Posterior cingulate gyrus (tissue), 11 donors: Measurements from ENCODE around the gene ICE1.
"Not testable (repeated sequence)": the region's sequence is repeated elsewhere in the genome, so short reads cannot be mapped to it uniquely, and the experiment has no call there.

Experiments used
- DNase-seq, 10 donors: peaks; one replicate each; pipeline versions ENCODE4 v3.0.0 to v3.0.0-alpha.2; 2020 to 2021; ENCODE audit warnings: mixed read lengths in 3 of 10
- intact Hi-C: fragments of 100-400 bp; cut with DNase I; formaldehyde crosslinking; loops from one replicate; pipeline ENCODE4 v1.15.1; 2023

The ICE1 gene

GRCh38 chr5:5395093-5395492, 27.4 kb upstream of the ICE1 start:
- not testable (repeated sequence) for DNase-seq
- intact Hi-C loops: loop anchor here (2.0 kb wide), 1 partner anchor 252 kb away; no protein-coding TSS in a partner anchor

- intact Hi-C loops: no loop called here
- no peak for DNase-seq
Observed at GRCh38 chr5:5398071-5398470, 24.4 kb upstream of the ICE1 start.

- no peak for DNase-seq
- intact Hi-C loops: no loop called here
Observed at GRCh38 chr5:5401095-5401494, 21.4 kb upstream of the ICE1 start.

GRCh38 chr5:5403741-5404140, 18.7 kb upstream of the ICE1 start:
- intact Hi-C loops: no loop called here
- no peak for DNase-seq

GRCh38 chr5:5404381-5404780, 18.1 kb upstream of the ICE1 start:
- intact Hi-C loops: no loop called here
- DNase-seq: no peak

GRCh38 chr5:5405441-5405840, 17.0 kb upstream of the ICE1 start:
- DNase-seq: no peak
- intact Hi-C loops: no loop called here

- no peak for DNase-seq
- intact Hi-C loops: no loop called here
Observed at GRCh38 chr5:5407924-5408323, 14.6 kb upstream of the ICE1 start.

GRCh38 chr5:5409151-5409810, 13.2 kb upstream of the ICE1 start:
- intact Hi-C loops: no loop called here
- no peak for DNase-seq

GRCh38 chr5:5413856-5414255, 8.6 kb upstream of the ICE1 start:
- DNase-seq, intact Hi-C loops: not testable (repeated sequence)

- DNase-seq: no peak
- intact Hi-C loops: no loop called here
Observed at GRCh38 chr5:5414999-5415398, 7.5 kb upstream of the ICE1 start.

GRCh38 chr5:5416733-5417132, 5.7 kb upstream of the ICE1 start:
- intact Hi-C loops: no loop called here
- no peak for DNase-seq

- no peak for DNase-seq
- intact Hi-C loops: no loop called here
Observed at GRCh38 chr5:5418006-5418405, 4.5 kb upstream of the ICE1 start.

GRCh38 chr5:5418764-5419163, 3.7 kb upstream of the ICE1 start:
- DNase-seq: no peak
- intact Hi-C loops: loop anchor here (1.0 kb wide), 2 partner anchors 277 to 539 kb away; no protein-coding TSS in a partner anchor

GRCh38 chr5:5419291-5420210, 2.9 kb upstream of the ICE1 start:
- DNase-seq: no peak
- intact Hi-C loops: loop anchor here (1.0 to 5.0 kb wide), 3 partner anchors 278 to 1293 kb away; partner anchors contain the start of gene TENT4A

- intact Hi-C loops: loop anchor here (5.0 kb wide), 1 partner anchor 1292 kb away; the partner anchor contains the start of gene TENT4A
- DNase-seq: no peak
Observed at GRCh38 chr5:5420251-5420650, 2.2 kb upstream of the ICE1 start.

- intact Hi-C loops: loop anchor here (5.0 kb wide), 1 partner anchor 1291 kb away; the partner anchor contains the start of gene TENT4A
- peak in 2 of 10 donors; percentile 17 to 18 for DNase-seq
Observed at GRCh38 chr5:5421149-5421960, 1.1 kb upstream of the ICE1 start.

GRCh38 chr5:5422819-5423515, 490 bp downstream of the ICE1 start:
- DNase-seq: peak in 1 of 10 donors; percentile 69

GRCh38 chr5:5423586-5423985, 1.1 kb downstream of the ICE1 start:
- intact Hi-C loops: loop anchor here (5.0 kb wide), 1 partner anchor 1289 kb away; the partner anchor contains the start of gene TENT4A
- no peak for DNase-seq

More at GRCh38 chr5:5422819-5423515, 490 bp downstream of the ICE1 start:
- intact Hi-C loops: loop anchor here (5.0 kb wide), 1 partner anchor 1289 kb away; the partner anchor contains the start of gene TENT4A

- DNase-seq: no peak
- intact Hi-C loops: loop anchor here (5.0 kb wide), 1 partner anchor 1288 kb away; the partner anchor contains the start of gene TENT4A
Observed at GRCh38 chr5:5424736-5425135, 2.3 kb downstream of the ICE1 start.

GRCh38 chr5:5430136-5430535, 7.7 kb downstream of the ICE1 start:
- intact Hi-C loops: no loop called here
- DNase-seq: no peak
